D721Med (cell line): Measurements from ENCODE around the gene EPHA3.

ENCODE experiments used
- DNase-seq: peaks from one replicate; pipeline ENCODE4 v3.0.0; 2011; ENCODE audit warnings: low spot score; ENCODE audit not compliant: insufficient read length
- FAIRE-seq: peaks from 2 replicates; lab custom pipeline; 2011; peaks lifted over from hg19 to GRCh38; lab: Jason Lieb, UNC
- TF ChIP-seq, protein P1 (sequence below): IDR thresholded peaks from 2 replicates; pipeline ENCODE4 v1.5.1; 2012; ENCODE audit warnings: mild to moderate bottlenecking, control low read depth; ENCODE audit not compliant: insufficient read depth; ENCODE audit errors: missing control alignments

EPHA3 gene

DNA sequence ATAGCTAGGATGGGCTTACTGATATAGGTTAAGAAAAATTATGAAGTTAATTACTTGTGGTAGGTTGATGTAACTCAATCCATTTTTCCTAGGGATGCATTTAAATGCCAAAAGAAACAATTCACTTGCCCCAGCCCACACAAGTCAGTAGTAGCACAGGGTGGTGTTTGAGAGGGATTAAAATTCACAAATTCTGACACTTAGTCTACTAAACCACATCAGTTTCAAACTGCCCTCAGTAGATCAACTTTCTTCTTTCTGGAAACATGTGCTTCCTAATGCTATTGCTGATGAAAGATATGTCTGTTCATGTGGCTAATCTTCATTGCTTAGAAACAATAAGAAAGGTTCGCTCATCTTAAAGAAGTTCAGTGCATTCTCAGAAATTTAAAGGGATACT, 160.6 kb downstream of the EPHA3 start:
- DNase-seq (no peak), FAIRE-seq (peak; percentile 80)
- TF ChIP-seq, protein P1, sequence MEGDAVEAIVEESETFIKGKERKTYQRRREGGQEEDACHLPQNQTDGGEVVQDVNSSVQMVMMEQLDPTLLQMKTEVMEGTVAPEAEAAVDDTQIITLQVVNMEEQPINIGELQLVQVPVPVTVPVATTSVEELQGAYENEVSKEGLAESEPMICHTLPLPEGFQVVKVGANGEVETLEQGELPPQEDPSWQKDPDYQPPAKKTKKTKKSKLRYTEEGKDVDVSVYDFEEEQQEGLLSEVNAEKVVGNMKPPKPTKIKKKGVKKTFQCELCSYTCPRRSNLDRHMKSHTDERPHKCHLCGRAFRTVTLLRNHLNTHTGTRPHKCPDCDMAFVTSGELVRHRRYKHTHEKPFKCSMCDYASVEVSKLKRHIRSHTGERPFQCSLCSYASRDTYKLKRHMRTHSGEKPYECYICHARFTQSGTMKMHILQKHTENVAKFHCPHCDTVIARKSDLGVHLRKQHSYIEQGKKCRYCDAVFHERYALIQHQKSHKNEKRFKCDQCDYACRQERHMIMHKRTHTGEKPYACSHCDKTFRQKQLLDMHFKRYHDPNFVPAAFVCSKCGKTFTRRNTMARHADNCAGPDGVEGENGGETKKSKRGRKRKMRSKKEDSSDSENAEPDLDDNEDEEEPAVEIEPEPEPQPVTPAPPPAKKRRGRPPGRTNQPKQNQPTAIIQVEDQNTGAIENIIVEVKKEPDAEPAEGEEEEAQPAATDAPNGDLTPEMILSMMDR: no peak

DNA sequence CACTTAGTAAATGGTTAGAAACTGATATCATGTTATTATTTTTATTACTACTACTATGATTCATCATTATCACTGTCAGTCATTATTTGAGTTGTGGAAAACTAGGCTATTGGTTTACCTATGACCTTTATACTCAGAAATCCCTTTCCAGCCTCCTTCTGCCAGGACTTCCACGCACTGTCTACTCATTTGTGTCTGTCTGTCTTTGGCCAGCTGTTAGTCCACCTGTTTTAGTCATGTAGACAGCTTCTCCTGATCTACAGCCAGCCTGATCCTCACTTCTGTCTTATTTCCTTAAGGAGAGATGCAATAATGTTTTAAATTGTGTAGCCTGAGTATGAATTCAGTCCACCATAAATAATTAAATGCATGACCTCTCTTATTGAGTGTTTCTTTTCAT, 162.8 kb downstream of the EPHA3 start:
- FAIRE-seq: no peak
- no peak for DNase-seq
- TF ChIP-seq, protein P1: no peak

- TF ChIP-seq, protein P1: no peak
- DNase-seq (no peak), FAIRE-seq (no peak)
Measured at GRCh38 chr3:89275001-89275400, 167.6 kb downstream of the EPHA3 start.

- TF ChIP-seq, protein P1: no peak
- no peak for FAIRE-seq
- DNase-seq: no peak
Measured at GRCh38 chr3:89276116-89276515, 168.7 kb downstream of the EPHA3 start.

DNA sequence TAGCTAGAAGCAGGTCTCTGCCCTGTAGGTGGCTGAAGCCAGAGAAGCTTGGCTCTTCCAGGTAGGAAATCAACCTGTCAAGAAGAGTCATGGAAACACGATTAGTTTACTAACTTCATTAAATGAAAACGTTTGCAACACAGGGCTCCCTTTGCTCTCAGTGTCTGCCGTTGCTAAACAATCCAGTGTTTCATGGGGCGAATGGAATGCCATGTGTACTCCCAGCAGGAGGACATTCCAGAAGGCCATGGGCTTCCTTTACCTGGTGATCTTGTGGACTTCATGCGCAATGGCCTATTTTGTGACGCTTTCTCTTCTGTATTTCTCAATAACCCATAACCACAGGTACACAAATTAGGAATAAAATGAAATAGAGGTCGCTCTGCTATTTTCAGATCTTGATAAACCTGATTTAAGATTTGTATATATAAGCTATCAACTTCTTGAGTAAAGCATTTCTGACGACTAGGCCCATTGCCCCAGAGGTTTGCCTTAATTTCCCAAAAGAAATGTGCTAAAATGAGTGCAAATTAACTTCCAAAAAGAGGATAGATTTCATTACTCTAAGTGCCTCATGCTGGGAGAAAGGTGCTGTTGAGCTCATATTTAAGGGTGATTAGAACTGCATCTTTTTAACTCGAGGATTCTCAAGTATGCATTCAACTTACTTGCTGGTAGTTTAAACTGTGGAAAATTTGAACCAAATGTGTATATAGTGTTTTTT, 171.0 kb downstream of the EPHA3 start:
- DNase-seq: no peak
- no peak for FAIRE-seq
- TF ChIP-seq, protein P1: no peak

GRCh38 chr3:89280301-89280700, 172.9 kb downstream of the EPHA3 start:
- TF ChIP-seq, protein P1: no peak
- DNase-seq: no peak
- FAIRE-seq: no peak

DNA sequence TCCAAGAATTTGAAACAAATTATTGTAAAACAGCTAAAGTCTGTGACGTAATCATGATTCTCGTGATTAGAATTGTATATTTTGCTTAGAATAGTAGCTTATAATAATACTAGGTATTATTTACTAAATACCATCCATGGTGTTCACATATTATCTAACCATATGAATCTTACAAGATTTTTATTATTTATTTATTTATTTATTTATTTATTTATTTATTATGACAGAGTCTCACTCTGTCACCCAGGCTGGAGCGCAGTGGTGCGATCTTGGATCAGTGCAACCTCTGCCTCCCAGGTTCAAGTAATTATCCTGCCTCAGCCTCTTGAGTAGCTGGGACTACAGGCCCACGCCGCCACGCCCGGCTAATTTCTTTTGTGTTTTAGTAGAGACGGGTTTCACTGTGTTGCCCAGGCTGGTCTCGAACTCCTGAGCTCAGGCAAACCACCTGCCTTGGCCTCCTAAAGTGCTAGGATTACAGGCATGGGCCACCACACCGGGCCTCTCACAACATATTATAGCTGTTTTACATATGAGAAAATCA, 173.5 kb downstream of the EPHA3 start:
- DNase-seq (no peak), FAIRE-seq (no peak)
- TF ChIP-seq, protein P1: no peak
